Thyroid gland (tissue), 4 donors: ENCODE results near the gene MOV10.

Experiments used
- CTCF ChIP-seq, 6 experiments: fragments of 200-600 bp in 3 of 6; fragments of 450-650 bp in 3 of 6; sonication (generic) in 3 of 6; IDR thresholded peaks; one replicate each; pipeline ENCODE4 v1.5.1; 2016 to 2019; ENCODE audit warnings: antibody characterized with exemption in 6 of 6, mild to moderate bottlenecking in 2 of 6, inconsistent platforms in 1 of 6, moderate library complexity in 1 of 6
- POLR2A ChIP-seq, 2 donors: fragments of 450-650 bp; IDR thresholded peaks; one replicate each; pipeline ENCODE4 v1.6.1; 2017; ENCODE audit warnings: antibody characterized with exemption in 2 of 2, mild to moderate bottlenecking in 2 of 2, moderate library complexity in 1 of 2

GRCh38 chr1:112696578-112697314, 22.3 kb downstream of the MOV10 start:
- TF ChIP-seq CTCF (IDR thresholded peaks at IDR 0.05) = no peak
- TF ChIP-seq POLR2A (IDR thresholded peaks at IDR 0.05) = no peak
